CD4-positive, alpha-beta T cell (primary cell): ENCODE measurements around the gene GPR148. TPM values are rescaled to one million over a fixed set of nuclear protein-coding genes. Genes with fewer than 3 reads are reported as not detected.
A peak's percentile ranks its signal among the peaks of the same experiment; 100 is the strongest.

ENCODE experiments used
- ATAC-seq: fragments of 200-7000 bp; cut with Tn5 transposase; one replicate; pipeline ENCODE4 v1.10.0; 2022; ENCODE audit warnings: mild to moderate bottlenecking; ENCODE audit not compliant: poor library complexity
- CTCF ChIA-PET: fragments of 350-600 bp; sonication (Branson Sonifier 250); formaldehyde crosslinking; loops from one replicate; lab custom pipeline; 2021; ENCODE audit warnings: antibody characterized with exemption, inconsistent platforms; lab: Charles Lee
- POLR2A ChIA-PET: fragments of 350-600 bp; sonication (Branson Sonifier 250); formaldehyde crosslinking; loops from one replicate; lab custom pipeline; 2021; ENCODE audit warnings: antibody characterized with exemption, inconsistent platforms; lab: Charles Lee
- DNase-seq, 14 experiments: peaks; one replicate each; pipeline ENCODE4 v3.0.0-alpha.2; 2013 to 2020; ENCODE audit warnings: mixed read lengths in 2 of 14
- H3K27ac ChIP-seq, 2 donors: one replicate each; pipeline versions ENCODE4 v1.5.1 to v1.7.0; 2013; ENCODE audit warnings: low read length in 2 of 2, low read depth in 1 of 2, mild to moderate bottlenecking in 1 of 2
- H3K27me3 ChIP-seq, 2 experiments: 1 replicate in 1 of 2; 2 replicates in 1 of 2; pipeline versions ENCODE4 v1.6.1 to v1.7.0; 2013; ENCODE audit warnings: low read length in 2 of 2, control low read depth in 1 of 2, mild to moderate bottlenecking in 1 of 2, moderate library complexity in 1 of 2; ENCODE audit not compliant: insufficient read depth in 2 of 2, control insufficient read depth in 1 of 2
- H3K36me3 ChIP-seq: one replicate; pipeline ENCODE4 v1.6.1; 2013; ENCODE audit warnings: low read length, control low read depth; ENCODE audit not compliant: insufficient read depth
- H3K4me1 ChIP-seq: one replicate; pipeline ENCODE4 v1.6.1; 2013; ENCODE audit warnings: low read length, control low read depth; ENCODE audit not compliant: insufficient read depth
- H3K4me3 ChIP-seq: one replicate; pipeline ENCODE4 v1.5.1; 2013; ENCODE audit warnings: mild to moderate bottlenecking, low read length, moderate library complexity
- H3K9me3 ChIP-seq, 2 experiments: 1 replicate in 1 of 2; 2 replicates in 1 of 2; pipeline versions ENCODE4 v1.6.1 to v1.7.0; 2013; ENCODE audit warnings: low read length in 2 of 2, mild to moderate bottlenecking in 2 of 2, control low read depth in 1 of 2, moderate library complexity in 1 of 2; ENCODE audit not compliant: control insufficient read depth in 1 of 2, insufficient read depth in 1 of 2
- H3K27ac Mint-ChIP-seq: one replicate; pipeline ENCODE4 v1.8.0; 2020; ENCODE audit warnings: mixed read lengths
- H3K27me3 Mint-ChIP-seq: one replicate; pipeline ENCODE4 v1.8.0; 2021; ENCODE audit warnings: mixed read lengths
- H3K36me3 Mint-ChIP-seq: one replicate; pipeline ENCODE4 v1.8.0; 2021; ENCODE audit warnings: low read depth, mixed read lengths
- H3K4me1 Mint-ChIP-seq: one replicate; pipeline ENCODE4 v1.8.0; 2021; ENCODE audit warnings: low read depth, mixed read lengths
- H3K4me3 Mint-ChIP-seq: one replicate; pipeline ENCODE4 v1.8.0; 2020; ENCODE audit warnings: mild to moderate bottlenecking, mixed read lengths
- H3K9me3 Mint-ChIP-seq: one replicate; pipeline ENCODE4 v1.8.0; 2020; ENCODE audit warnings: mixed read lengths
- CTCF ChIP-seq: fragments of 200-600 bp; IDR thresholded peaks from one replicate; pipeline ENCODE4 v1.8.0; 2022; ENCODE audit warnings: antibody characterized with exemption, mild to moderate bottlenecking
- intact Hi-C, 2 experiments: fragments of 100-400 bp; cut with DNase I in 1 of 2; cut with micrococcal nuclease in 1 of 2; formaldehyde crosslinking; loops; one replicate each; pipeline versions ENCODE4 v1.15.1 to v1.9.0; 2023 to 2025; cut with DNase I, micrococcal nuclease
- total RNA-seq, 174 experiments: library from RNA in 2 of 174; stranded (reverse) in 2 of 174; gene quantifications; one replicate each; pipeline ENCODE4 v1.2.3 and lab custom pipeline; 2021 to 2026

The GPR148 gene
- total RNA-seq, 2 experiments from 2014 or later, result not detected

- H3K36me3 ChIP-seq, result no peaks in the 10 kb centered on the region
- ATAC-seq (no peak), DNase-seq (peak in 1 of 14 experiments; percentile 21)
- TF ChIP-seq CTCF, result no peak
- H3K27me3 ChIP-seq, result no peaks in the 10 kb centered on the region
- intact Hi-C loops, result loop anchor here in 1 of 2 experiments (5.0 to 10.0 kb wide), 4 partner anchors 352 to 542 kb away; partner anchors contain the start of genes FAM168B, IMP4, MZT2B and SMPD4
- H3K4me3 ChIP-seq, result peak overlapping the region; percentile 84
- Mint-ChIP-seq H3K4me1 (no peaks in the 10 kb centered on the region), H3K27me3 (peaks cover 11% of the 10 kb centered on the region), H3K4me3 (peak overlapping the region; percentile 88), H3K27ac (peak overlapping the region; percentile 90), H3K36me3 (no peaks in the 10 kb centered on the region), H3K9me3 (no peaks in the 10 kb centered on the region)
- POLR2A ChIA-PET, result interaction anchor here (1.0 to 3.1 kb wide), 5 partner anchors 16 to 766 kb away, joined by 4 to 22 read pairs (median 8); partner anchors contain the start of genes FAM168B and IMP4
- H3K9me3 ChIP-seq, result peaks cover 0 to 19% of the 10 kb centered on the region in 2 experiments
- peak overlapping the region; percentile 62 to 89 for H3K27ac ChIP-seq
- CTCF ChIA-PET, result no interaction called here
- peaks cover 34% of the 10 kb centered on the region for H3K4me1 ChIP-seq
Measured at GRCh38 chr2:130726614-130727180, 2.2 kb upstream of the GPR148 start.

DNA sequence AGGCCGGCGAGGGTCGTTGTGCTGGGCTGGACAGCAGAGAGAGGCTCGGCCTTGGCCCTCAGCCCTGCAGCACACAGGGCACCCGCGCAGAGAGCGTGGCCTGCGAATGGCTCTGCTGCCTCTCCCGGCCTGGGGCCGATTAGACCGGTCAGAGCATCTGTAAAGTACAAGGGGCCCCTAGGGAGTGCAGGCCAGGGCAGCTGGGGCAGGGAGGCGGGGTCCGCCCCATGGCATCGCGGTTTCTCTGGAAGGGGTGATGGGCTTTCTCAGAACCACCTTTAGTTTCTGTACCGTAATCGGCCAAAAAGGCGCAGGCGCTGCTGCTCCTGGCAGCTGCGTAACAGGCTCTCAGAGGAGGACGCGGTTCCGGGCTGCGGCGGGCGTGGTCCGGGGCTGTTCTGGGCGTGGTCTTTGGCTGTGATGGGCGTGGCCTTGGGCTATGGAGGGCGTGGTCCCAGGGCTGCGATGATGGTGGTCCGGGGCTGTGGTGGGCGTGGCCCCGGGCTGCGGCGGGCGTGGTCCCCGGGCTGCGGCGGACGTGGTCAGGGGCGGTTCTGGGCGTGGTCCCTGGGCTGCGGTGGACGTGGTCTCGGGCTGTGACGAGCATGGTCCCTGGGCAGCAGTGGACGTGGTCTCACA, 1.5 kb upstream of the GPR148 start:
- no peak for TF ChIP-seq CTCF
- Histone ChIP-seq H3K9me3 (peaks cover 0 to 25% of the 10 kb centered on the region in 2 experiments), H3K27ac (peak overlapping the region; percentile 62 to 89), H3K4me1 (peaks cover 34% of the 10 kb centered on the region), H3K36me3 (no peaks in the 10 kb centered on the region), H3K27me3 (no peaks in the 10 kb centered on the region), H3K4me3 (peak overlapping the region; percentile 84)
- H3K4me1 Mint-ChIP-seq, result no peaks in the 10 kb centered on the region
- ATAC-seq, result peak; percentile 91
- peak; percentile 77 to 94 (median 87) for DNase-seq
- no peaks in the 10 kb centered on the region for H3K9me3 Mint-ChIP-seq
- intact Hi-C loops, result loop anchor here in 1 of 2 experiments (5.0 to 10.0 kb wide), 4 partner anchors 353 to 543 kb away; partner anchors contain the start of genes FAM168B, IMP4, MZT2B and SMPD4
- H3K4me3 Mint-ChIP-seq, result peak overlapping the region; percentile 88
- POLR2A ChIA-PET, result interaction anchor here (1.0 to 3.1 kb wide), 6 partner anchors 11 to 765 kb away, joined by 3 to 22 read pairs (median 6); partner anchors contain the start of genes FAM168B and IMP4
- no peaks in the 10 kb centered on the region for H3K36me3 Mint-ChIP-seq
- CTCF ChIA-PET, result interaction anchor here (1.3 kb wide), 1 partner anchor 70 kb away, joined by 3 read pairs; no protein-coding TSS in a partner anchor
- peak overlapping the region; percentile 90 for H3K27ac Mint-ChIP-seq
- H3K27me3 Mint-ChIP-seq, result peaks cover 5% of the 10 kb centered on the region

- no peak for TF ChIP-seq CTCF
Measured at GRCh38 chr2:130728007-130728454, 839 bp upstream of the GPR148 start.

More at GRCh38 chr2:130728007-130728454, 839 bp upstream of the GPR148 start:
- Histone ChIP-seq H3K9me3 (peaks cover 0 to 25% of the 10 kb centered on the region in 2 experiments), H3K27ac (peak overlapping the region; percentile 26 to 85), H3K4me1 (peaks cover 34% of the 10 kb centered on the region), H3K4me3 (peak overlapping the region; percentile 84), H3K27me3 (no peaks in the 10 kb centered on the region), H3K36me3 (no peaks in the 10 kb centered on the region)
- Mint-ChIP-seq H3K27ac (peak overlapping the region; percentile 90), H3K27me3 (no peaks in the 10 kb centered on the region), H3K4me3 (peak overlapping the region; percentile 88), H3K9me3 (no peaks in the 10 kb centered on the region), H3K4me1 (no peaks in the 10 kb centered on the region), H3K36me3 (no peaks in the 10 kb centered on the region)
- CTCF ChIA-PET, result interaction anchor here (1.3 kb wide), 1 partner anchor 69 kb away, joined by 3 read pairs; no protein-coding TSS in a partner anchor
- DNase-seq (peak in 7 of 14 experiments; percentile 10 to 84 (median 37)), ATAC-seq (peak; percentile 50)
- POLR2A ChIA-PET, result interaction anchor here (0.7 to 3.1 kb wide), 6 partner anchors 11 to 386 kb away, joined by 3 to 22 read pairs (median 6); partner anchors contain the start of genes ARHGEF4, FAM168B and IMP4
- intact Hi-C loops, result loop anchor here in 1 of 2 experiments (5.0 to 10.0 kb wide), 4 partner anchors 353 to 543 kb away; partner anchors contain the start of genes FAM168B, IMP4, MZT2B and SMPD4
